Testis (tissue), 3 donors: ENCODE measurements around the gene KRTAP10-1. TPM values are rescaled to one million over a fixed set of nuclear protein-coding genes. Genes with fewer than 3 reads are reported as not detected.

Source experiments
- DNase-seq: peaks from one replicate; pipeline ENCODE4 v3.0.0-alpha.2; 2019
- H3K27ac ChIP-seq, 2 donors: fragments of 200-600 bp; sonication (generic); one replicate each; pipeline ENCODE4 v1.5.1; 2019
- H3K27me3 ChIP-seq: fragments of 200-600 bp; sonication (generic); one replicate; pipeline ENCODE4 v1.5.1; 2019
- H3K36me3 ChIP-seq: fragments of 200-600 bp; sonication (generic); one replicate; pipeline ENCODE4 v1.5.1; 2017; ENCODE audit warnings: low read depth; ENCODE audit errors: missing control alignments
- H3K4me1 ChIP-seq: fragments of 200-600 bp; sonication (generic); one replicate; pipeline ENCODE4 v1.5.1; 2019
- H3K4me3 ChIP-seq, 2 donors: fragments of 200-600 bp; sonication (generic); one replicate each; pipeline ENCODE4 v1.5.1; 2017 to 2019
- H3K9me3 ChIP-seq: fragments of 200-600 bp; sonication (generic); one replicate; pipeline ENCODE4 v1.5.1; 2017
- POLR2A ChIP-seq: fragments of 450-650 bp; IDR thresholded peaks from one replicate; pipeline ENCODE4 v1.6.1; 2017; ENCODE audit warnings: antibody characterized with exemption, mild to moderate bottlenecking, moderate library complexity
- WGBS, 2 donors: methylation state at CpG; one replicate each; pipeline ENCODE4 v1.1.5; 2018; 5-methylcytosine and 5-hydroxymethylcytosine counted together
- intact Hi-C: fragments of 100-400 bp; cut with DNase I; formaldehyde crosslinking; loops from one replicate; pipeline ENCODE4 v1.15.1; 2023; ENCODE audit warnings: low total_unique reads
- polyA plus RNA-seq: library from polyadenylated mRNA; stranded (reverse); fragments of 350-450 nt; fragmentation: Illumina TruSeq; extraction: RNeasy Lipid Tissue Mini Kit (QIAGEN cat#74804); gene quantifications from one replicate; pipeline ENCODE4 v1.2.3, GENCODE V29; 2014; ENCODE audit warnings: low read depth, low replicate concordance; ENCODE audit not compliant: insufficient read depth
- total RNA-seq, 2 donors: library from RNA; depleted of rRNA; stranded (reverse); fragments of >200 nt; gene quantifications; one replicate each; pipeline ENCODE4 v1.2.3, GENCODE V29; 2016
- TF ChIP-seq, protein P1 (sequence below), 3 experiments: fragments of 450-650 bp in 2 of 3; fragments of 200-600 bp in 1 of 3; sonication (generic) in 1 of 3; IDR thresholded peaks; one replicate each; pipeline ENCODE4 v1.5.1; 2016 to 2019; ENCODE audit warnings: antibody characterized with exemption in 3 of 3, mild to moderate bottlenecking in 2 of 3, moderate library complexity in 1 of 3

Gene KRTAP10-1
- total and polyA plus RNA-seq, 3 donors from 2014 or later, result not detected

DNA sequence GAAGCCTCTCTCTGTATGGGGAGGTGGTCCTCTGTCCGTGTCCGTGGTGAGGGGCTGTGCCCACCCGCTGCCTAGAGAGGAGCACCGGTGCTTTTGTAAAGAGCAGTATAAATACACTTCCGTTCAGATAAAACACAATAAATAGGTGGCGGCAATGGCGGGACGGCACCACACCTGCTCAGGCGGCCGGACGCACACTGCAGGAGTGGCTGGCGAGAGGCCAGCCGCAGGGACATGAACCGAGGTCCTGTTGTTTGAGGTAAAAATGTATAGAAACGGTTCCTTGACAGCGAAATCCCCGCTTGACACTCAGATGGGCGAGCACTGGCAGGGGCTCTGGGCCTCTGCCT is 40.8 kb downstream of the KRTAP10-1 start:
- Histone ChIP-seq H3K9me3 (no peaks in the 10 kb centered on the region), H3K4me3 (no peak overlapping the region), H3K27me3 (no peaks in the 10 kb centered on the region), H3K27ac (no peak overlapping the region), H3K4me1 (no peaks in the 10 kb centered on the region), H3K36me3 (no peaks in the 10 kb centered on the region)
- intact Hi-C loops, result no loop called here
- no peak for DNase-seq
- no peak for TF ChIP-seq POLR2A
- TF ChIP-seq, protein P1, sequence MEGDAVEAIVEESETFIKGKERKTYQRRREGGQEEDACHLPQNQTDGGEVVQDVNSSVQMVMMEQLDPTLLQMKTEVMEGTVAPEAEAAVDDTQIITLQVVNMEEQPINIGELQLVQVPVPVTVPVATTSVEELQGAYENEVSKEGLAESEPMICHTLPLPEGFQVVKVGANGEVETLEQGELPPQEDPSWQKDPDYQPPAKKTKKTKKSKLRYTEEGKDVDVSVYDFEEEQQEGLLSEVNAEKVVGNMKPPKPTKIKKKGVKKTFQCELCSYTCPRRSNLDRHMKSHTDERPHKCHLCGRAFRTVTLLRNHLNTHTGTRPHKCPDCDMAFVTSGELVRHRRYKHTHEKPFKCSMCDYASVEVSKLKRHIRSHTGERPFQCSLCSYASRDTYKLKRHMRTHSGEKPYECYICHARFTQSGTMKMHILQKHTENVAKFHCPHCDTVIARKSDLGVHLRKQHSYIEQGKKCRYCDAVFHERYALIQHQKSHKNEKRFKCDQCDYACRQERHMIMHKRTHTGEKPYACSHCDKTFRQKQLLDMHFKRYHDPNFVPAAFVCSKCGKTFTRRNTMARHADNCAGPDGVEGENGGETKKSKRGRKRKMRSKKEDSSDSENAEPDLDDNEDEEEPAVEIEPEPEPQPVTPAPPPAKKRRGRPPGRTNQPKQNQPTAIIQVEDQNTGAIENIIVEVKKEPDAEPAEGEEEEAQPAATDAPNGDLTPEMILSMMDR (IDR thresholded peaks at IDR 0.05), result no peak
- 88 to 90% methylated on average over 18 of the region's 18 CpGs for WGBS, 2 donors

DNA sequence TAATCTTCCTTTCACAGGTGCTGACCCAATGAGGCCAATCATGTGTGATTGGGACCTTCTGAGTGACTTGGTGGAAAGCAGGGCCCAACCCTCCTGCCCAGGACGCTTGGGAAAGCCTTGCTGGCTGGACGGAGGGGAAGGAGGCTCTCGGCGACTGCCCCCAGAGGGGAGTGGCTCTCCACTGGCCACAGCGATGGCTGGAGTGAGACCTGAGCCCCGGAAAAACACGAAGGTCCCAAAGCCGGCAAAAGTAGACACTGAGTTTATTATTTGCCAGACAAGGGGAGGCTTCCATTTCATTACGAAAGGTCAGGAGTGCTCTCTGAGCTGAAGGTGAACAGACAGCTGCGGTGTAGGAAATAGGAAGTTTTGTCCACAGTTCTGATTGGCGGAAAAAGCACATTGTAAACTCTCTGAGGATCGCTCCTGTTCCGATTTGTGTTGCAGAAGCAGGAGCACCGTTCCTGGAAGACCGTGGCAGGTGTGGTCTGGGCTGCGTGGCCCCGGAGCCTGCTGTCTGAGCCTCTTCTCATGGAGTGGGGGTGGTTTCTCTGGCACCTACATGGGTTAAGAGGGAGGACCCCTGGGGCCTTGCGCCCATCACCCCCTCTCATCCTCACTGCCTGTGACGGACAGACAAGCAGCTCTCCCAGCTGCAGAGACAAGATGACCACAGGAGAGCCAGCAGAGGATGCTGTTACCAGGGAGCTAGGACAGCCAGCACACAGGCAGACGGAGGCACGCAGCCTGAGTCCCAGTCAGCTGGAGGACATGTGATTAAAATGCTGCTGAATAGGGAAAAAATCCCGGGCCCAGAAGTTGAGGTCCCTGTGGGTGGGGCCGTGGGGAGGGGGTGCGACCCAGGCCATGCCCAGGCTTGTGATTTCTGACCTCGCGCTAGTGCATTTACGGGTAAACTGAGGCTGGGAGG is 41.5 kb downstream of the KRTAP10-1 start:
- Histone ChIP-seq H3K4me3 (no peak overlapping the region), H3K4me1 (no peaks in the 10 kb centered on the region), H3K9me3 (no peaks in the 10 kb centered on the region), H3K36me3 (no peaks in the 10 kb centered on the region), H3K27me3 (no peaks in the 10 kb centered on the region), H3K27ac (no peak overlapping the region)
- WGBS, 2 donors, result 80 to 86% methylated on average over 21 to 27 of the region's 27 CpGs
- TF ChIP-seq, protein P1 (IDR thresholded peaks at IDR 0.05), result no peak
- no peak for TF ChIP-seq POLR2A
- intact Hi-C loops, result no loop called here
- DNase-seq, result no peak

DNA sequence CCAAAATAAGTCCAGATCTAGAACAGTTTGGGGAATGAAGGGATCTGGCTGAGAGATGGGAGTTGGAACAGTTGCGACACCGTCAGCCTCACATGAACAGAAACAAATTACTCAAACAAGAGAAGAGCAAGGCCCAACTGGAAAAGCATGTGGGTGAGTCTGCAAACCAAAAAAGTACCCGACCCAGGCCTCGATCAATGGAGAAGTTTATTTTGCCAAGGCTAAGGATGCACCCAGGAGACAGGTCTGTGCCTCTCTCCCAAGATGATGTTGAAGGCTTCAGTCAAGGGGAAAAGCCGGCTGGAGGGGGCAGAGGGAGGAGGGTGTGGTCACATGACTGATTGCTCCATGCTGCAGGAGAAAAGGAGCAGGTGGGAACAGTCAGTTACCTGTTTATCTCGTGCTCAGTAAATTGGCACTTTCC is 42.3 kb downstream of the KRTAP10-1 start:
- TF ChIP-seq, protein P1 (IDR thresholded peaks at IDR 0.05), result no peak
- TF ChIP-seq POLR2A, result no peak
- Histone ChIP-seq H3K36me3 (no peaks in the 10 kb centered on the region), H3K27ac (no peak overlapping the region), H3K27me3 (no peaks in the 10 kb centered on the region), H3K9me3 (no peaks in the 10 kb centered on the region), H3K4me1 (no peaks in the 10 kb centered on the region), H3K4me3 (no peak overlapping the region)
- WGBS, 2 donors, result 69 to 71% methylated on average over 6 of the region's 6 CpGs
- DNase-seq, result no peak
- intact Hi-C loops, result no loop called here

DNA sequence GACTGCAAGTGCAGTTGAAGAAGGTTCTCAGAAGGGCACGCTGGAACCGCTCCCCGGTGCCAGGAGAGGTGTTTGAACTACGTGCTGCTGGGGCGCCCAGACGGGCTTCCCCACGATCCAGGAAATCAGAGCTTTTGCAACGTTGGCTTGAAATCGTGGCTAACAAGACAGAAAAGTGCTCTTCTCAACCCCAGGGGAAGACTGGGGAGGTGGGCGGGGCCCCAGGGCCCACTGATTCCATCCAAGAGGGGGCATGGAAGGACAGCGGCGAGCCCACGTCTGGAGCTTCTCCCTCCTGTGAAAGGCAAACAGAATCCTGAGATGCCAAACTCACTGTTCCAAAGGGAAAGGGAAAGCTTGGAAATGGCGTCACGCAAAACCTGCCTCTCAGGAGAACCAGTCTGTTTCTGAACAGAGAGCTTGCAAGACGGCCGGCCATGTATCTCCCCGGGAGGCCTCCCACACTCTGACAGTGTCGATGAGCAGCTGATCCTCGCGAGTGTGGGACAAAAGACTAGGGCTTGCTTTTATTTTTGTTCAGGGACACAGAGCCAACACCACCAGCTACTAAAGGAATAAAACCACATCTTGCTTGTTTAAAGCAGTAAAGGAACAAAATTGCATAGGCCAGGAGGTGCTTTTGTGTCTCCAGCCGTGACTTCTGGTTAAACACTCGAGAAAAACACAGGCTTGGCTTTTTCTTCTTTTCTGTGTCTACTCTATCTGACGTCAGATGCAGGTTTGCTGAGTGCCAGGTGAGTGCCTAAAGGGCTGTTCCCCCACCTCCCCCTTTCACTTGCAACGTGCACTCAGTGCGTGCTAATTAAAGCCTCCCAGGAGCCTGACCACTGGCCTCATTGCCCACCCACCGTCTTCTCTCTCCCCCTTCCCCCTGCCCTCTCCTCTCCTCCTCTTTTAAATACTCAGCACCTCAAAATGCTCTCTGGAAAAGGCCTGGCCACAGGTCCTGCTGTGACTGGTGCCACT is 43.1 kb downstream of the KRTAP10-1 start:
- Histone ChIP-seq H3K9me3 (no peaks in the 10 kb centered on the region), H3K4me3 (no peak overlapping the region), H3K27ac (no peak overlapping the region), H3K36me3 (no peaks in the 10 kb centered on the region), H3K4me1 (no peaks in the 10 kb centered on the region), H3K27me3 (no peaks in the 10 kb centered on the region)
- TF ChIP-seq, protein P1 (IDR thresholded peaks at IDR 0.05), result no peak
- no peak for TF ChIP-seq POLR2A
- intact Hi-C loops, result no loop called here
- 59 to 63% methylated on average over 27 of the region's 27 CpGs for WGBS, 2 donors
- DNase-seq, result no peak
